NCI-H2107 treated with DMSO at 0.1 percent for 48 hours (cell line): ENCODE measurements around the gene MBD2.

ENCODE experiments used
- DNase-seq: peaks from one replicate; lab custom pipeline; 2025; ENCODE audit not compliant: unreplicated experiment; lab: John Stamatoyannopoulos, UW

MBD2 gene

DNA sequence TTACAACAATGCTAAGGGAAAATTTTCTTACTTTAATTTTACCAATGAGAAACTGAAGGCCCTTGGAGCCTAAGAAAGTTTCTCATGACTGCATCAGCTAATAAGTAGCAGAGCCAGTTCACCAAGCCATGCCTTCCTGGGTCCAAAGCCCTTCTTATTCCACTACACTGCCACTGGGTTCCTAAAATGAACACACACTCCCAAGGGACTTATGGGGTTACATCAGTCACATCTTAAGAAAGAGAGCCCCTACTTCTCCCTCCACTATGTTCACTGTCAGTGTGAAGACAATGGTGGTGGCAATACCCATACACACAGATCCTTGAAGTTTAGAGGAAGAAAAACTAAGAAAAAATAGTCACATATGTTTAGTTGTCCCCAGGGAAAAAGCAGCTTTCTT lies 20.6 kb downstream of the MBD2 start:
- DNase-seq: no peak

DNA sequence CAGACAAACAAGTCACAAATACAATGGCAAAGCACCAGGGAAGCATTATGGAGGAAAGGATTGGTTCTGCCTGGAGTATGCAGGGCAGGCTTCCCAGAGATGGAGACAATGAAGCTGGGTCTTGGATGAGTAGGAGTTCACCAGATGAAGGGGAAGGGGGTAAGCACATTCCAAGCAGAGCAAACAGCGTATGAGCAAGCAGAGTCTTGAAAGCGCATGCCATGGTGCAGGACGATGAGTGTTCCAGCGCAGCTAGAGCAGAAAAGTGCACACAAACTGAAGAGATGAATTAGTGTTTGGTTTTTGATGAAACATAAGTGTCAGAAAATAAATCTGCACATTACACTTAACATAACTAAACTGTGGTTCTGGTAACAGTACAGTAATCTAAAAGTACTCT lies 21.6 kb downstream of the MBD2 start:
- no peak for DNase-seq

GRCh38 chr18:54197747-54198411 lies 26.6 kb downstream of the MBD2 start:
- DNase-seq: no peak

DNA sequence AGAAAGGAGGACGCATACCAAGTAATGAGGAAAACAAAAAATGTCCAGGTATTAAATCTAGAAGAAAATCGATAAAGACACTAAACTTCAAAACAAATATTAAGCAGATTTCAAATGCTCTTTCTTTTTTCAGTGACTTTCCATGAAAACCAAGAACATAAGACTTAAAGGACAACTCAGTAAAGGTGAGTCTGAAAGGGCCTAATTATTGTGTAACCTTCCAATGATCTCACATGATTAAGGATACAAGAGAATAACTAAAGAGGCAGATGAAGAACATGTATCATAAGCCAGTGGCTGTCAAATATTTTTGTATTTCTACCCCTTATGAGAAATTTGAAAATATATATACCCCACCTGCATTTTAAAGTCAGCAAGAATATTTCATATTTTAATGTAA lies 30.7 kb downstream of the MBD2 start:
- no peak for DNase-seq

DNA sequence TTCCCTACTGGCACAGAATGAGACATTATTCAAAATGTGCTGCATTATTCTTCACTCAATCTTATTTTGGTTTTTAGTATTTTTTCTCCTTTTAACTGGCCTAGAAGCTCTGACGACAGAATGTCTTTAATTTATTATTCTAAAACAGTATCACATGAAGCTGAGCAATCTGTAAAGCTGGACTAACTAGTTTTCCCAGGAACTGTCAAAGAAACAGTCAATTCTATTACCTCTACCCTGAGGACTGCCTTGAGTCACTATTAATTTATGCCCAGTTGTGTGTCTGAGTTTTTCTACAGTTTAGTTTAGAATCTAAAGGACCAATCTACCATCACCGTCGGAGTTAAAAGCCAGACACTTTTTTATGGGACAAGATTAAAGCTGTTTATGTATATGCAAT lies 31.6 kb downstream of the MBD2 start:
- no peak for DNase-seq

GRCh38 chr18:54192415-54192814 lies 32.1 kb downstream of the MBD2 start:
- DNase-seq: no peak

DNA sequence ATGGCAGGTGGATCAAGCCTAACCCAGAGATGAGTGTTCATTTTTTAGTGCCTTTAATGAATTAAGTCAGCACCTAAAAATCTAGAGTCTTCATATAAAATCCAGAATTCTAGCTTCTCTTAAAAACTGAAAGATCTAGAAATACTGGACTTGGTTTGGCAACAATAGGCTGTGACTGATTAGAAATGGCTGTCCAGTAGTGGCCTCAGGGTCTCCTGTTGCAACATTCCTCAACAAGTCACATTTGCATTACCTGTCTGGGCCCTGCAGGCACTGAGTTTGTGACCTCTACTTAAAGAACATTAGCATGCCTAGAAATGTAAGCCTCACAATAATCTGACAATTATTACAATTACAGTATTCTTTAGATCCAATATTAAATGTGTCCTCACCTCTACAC lies 33.1 kb downstream of the MBD2 start:
- no peak for DNase-seq

GRCh38 chr18:54187372-54187771 lies 37.1 kb downstream of the MBD2 start:
- DNase-seq: no peak

- no peak for DNase-seq
Measured at GRCh38 chr18:54184836-54185235, 39.6 kb downstream of the MBD2 start.

- DNase-seq: no peak
Measured at GRCh38 chr18:54183390-54183789, 41.1 kb downstream of the MBD2 start.

DNA sequence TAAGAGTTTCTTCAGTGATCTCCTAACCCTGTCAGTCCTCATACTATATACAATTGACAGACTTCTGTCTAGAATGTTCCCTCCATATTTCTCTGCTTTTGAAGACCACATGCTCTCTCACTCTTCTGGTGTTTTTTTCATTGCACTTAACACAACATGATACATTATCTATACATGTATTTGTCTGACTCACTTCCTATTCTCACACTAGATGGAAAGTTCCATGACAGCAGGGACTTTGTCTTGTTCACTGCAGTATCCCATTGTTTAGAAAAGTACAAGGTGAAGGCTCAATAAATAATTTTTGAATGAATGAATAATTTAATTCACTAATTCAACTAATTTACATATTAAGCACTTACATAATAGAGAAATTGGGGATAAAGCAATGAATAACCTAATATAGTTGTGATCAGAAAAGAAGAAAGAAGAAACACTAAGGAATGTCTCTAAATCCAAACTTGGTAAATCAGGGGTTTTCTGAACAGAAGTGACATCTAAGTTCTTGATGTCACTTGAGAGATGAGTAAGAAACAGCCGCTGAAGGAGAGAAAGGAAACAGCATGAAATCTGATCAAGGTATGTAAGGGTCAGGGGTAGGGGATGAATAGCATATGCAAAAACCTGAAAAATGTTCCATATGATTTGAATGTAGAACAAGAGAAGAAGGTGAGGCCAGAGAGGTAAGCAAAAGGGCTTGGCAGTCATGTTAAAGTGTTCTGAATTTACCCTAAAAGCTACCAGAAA lies 42.4 kb downstream of the MBD2 start:
- DNase-seq: no peak

DNA sequence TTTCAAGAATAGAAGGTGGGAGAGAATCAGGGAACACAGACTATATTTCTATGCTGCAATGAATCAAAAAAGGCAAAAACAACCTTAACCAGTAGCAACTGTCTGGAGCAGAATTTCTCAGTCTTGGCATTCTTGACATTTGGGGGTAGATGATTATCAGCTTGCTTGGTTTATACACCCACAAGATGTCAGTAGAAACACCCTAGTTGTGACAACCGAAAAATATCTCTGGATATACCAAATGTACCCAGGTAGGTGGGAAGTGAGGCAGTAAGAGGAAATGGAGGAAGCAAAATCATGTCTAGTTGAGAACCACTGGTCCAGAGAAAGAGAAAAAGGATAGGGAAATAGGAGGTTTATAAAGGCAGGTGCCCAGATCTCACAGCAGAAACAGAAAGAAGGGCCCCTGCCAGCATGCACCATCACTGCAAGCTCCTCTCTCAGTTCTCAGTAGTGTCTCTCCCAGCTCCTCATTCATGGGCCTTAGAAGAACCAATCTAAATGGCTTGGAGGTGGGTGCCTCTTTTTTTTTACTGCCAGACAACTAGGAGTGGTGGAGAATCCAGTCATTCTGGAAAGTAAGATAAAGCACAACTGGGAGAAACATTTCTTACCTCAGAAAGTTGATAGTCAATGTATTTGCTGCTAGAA lies 50.4 kb downstream of the MBD2 start:
- DNase-seq: no peak

- no peak for DNase-seq
Measured at GRCh38 chr18:54173250-54173649, 51.2 kb downstream of the MBD2 start.

DNA sequence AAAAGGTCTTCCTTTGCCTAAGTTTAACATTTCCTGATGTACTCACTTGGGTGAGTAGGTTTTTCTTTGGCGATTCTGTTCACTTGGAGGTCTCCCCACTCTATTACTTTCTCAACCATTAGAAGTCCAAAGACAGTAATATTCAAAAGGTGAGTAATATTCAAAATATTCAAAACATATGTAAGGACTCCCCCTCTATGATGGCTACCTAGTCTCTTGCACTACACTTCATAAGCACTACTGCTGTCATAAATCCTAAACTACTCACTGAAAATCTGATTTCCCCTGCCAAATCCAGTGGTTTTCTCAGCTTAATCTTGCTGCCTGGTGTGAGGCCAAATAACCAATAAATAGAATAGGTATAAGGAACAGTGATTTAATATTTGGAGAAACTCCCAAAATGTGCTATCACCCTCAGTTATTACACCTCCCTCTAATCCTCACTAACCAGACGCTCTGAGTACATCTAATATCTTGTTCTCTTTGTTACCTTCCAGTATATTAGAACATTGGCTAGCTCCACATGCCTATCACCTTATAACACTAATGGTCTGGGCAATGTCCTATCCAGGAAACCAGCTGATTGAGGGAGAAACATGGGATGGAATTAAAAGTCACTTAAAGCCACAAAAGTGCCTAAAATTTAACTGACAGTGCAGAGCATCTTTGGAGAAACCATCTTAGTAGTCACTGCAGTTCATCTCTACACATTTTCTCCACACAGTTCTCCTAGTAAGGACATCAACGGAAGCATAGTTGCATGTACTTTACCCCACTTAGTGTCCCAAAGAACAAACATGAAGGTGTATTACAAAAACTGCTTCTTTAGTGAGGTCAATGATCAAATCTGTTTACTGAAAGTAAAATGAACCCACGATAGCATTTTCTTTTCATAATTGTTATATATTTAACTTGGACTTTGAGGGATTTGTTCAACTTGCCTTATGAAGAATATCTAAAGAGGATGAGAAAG lies 54.8 kb downstream of the MBD2 start:
- DNase-seq: no peak

- DNase-seq: no peak
Measured at GRCh38 chr18:54165450-54165849, 59.0 kb downstream of the MBD2 start.

DNA sequence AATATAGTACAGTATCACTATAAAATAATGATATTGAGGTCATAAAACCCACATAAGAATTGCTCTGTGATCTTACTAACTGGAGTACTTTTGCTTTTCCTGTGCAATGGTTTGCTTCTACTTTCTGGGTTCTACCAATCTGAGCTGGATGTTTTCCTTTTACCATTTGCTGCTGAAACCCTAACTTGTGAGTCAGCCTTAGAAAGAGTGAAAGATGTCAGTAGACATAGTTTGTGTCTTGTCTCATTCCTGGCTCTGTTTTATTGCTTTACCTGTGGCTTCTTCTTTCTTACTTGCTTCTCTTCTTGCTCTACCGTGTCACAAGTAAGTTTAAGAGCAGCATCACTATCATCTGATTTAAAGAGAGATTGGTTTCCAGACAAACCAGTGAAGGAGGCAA lies 61.0 kb downstream of the MBD2 start:
- DNase-seq: no peak

DNA sequence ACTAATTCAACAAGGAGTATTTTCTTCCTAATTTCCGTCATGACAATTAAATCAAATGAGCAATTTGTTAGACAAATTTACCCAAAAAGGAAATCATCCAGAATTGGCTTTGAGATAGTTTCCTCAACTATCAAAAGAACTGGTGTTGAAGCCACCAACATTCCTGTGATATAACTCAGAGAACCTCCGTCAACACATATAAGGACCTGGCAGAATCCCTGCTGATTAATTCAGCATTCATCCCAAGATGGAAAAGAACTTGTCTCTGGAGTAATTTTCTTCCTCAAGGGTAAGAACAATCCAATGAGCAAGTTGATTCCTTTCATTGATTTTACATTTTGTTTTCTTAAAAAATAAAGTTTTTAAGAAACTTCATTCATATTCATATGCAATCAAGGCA lies 62.0 kb downstream of the MBD2 start:
- DNase-seq: no peak

DNA sequence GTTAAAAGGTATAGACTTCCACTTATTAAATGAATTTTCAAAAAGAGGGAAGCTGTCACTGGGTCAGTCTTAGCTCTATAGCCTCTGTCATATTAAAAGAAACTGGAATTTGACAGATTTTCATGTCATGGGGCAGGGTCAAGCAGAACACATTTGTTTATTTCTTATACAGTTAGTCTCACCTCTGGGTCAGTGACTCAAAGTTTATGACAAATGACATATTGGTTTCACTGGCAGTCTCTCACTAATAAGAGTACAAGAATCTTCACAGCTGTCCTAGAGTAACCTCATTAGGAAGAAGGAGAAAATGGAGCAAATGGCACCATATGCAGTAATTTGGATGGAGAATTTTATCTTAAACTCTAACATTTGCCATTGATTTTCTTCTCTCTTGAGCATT lies 63.2 kb downstream of the MBD2 start:
- no peak for DNase-seq

GRCh38 chr18:54159906-54160305 lies 64.6 kb downstream of the MBD2 start:
- DNase-seq: no peak

- DNase-seq: no peak
Measured at GRCh38 chr18:54157646-54158385, 66.7 kb downstream of the MBD2 start.

GRCh38 chr18:54155412-54155811 lies 69.1 kb downstream of the MBD2 start:
- no peak for DNase-seq
